K562 (cell line): ENCODE data around the gene SLC27A4. TPM values are rescaled to one million over a fixed set of nuclear protein-coding genes. Genes with fewer than 3 reads are reported as not detected.

Source experiments
- ATAC-seq: fragments of 200-7000 bp; cut with Tn5 transposase; 3 replicates; pipeline ENCODE4 v1.9.1; 2020; ENCODE audit warnings: moderate library complexity
- BruUV-seq: library from RNA; stranded (reverse); fragments of 400-500 nt; replicated peaks from 2 replicates; lab custom pipeline; 2021; lab: Mats Ljungman, UMichigan
- CTCF ChIA-PET: fragments of 300-600 bp; formaldehyde crosslinking; extraction: SDS; loops from one replicate; lab custom pipeline; 2021; ENCODE audit warnings: low intra/inter-chr PET ratio; lab: Yijun Ruan, JAX
- POLR2A ChIA-PET: fragments of 300-600, 350-650 bp; sonication (Branson Sonifier 250); formaldehyde crosslinking; extraction: SDS; loops from one replicate; lab custom pipeline; 2021; ENCODE audit warnings: antibody characterized with exemption, inconsistent platforms; lab: Yijun Ruan, JAX
- DNase-seq, 4 experiments: peaks; one replicate each; pipeline versions ENCODE4 v3.0.0 to v3.0.0-alpha.2; 2011 to 2018; ENCODE audit warnings: low spot score in 3 of 4, mixed read lengths in 3 of 4; ENCODE audit errors: extremely low read depth in 1 of 4
- FAIRE-seq: peaks from 2 replicates; lab custom pipeline; 2011; peaks lifted over from hg19 to GRCh38; lab: Jason Lieb, UNC
- H2AFZ ChIP-seq: 2 replicates; pipeline ENCODE4 v1.6.0; 2011; ENCODE audit warnings: low read depth, low read length, control low read depth, inconsistent platforms
- H3K27ac ChIP-seq: fragments of 200-600 bp; 3 replicates; pipeline ENCODE4 v1.8.0; 2011; ENCODE audit warnings: low read depth, mild to moderate bottlenecking, control low read depth, inconsistent platforms, low read length, moderate library complexity, mixed read lengths; ENCODE audit errors: extremely low read depth
- H3K27me3 ChIP-seq, 2 experiments: fragments of 300-600 bp in 1 of 2; 2 replicates in 1 of 2; 3 replicates in 1 of 2; pipeline versions ENCODE4 v1.6.0 to v1.8.0; 2011; ENCODE audit warnings: inconsistent platforms in 2 of 2, low read length in 2 of 2, mild to moderate bottlenecking in 1 of 2, mixed read lengths in 1 of 2, moderate library complexity in 1 of 2; ENCODE audit not compliant: control insufficient read depth in 2 of 2, insufficient read depth in 2 of 2
- H3K36me3 ChIP-seq: fragments of 300-600 bp; 3 replicates; pipeline ENCODE4 v1.8.0; 2011; ENCODE audit warnings: mild to moderate bottlenecking, low read length, inconsistent platforms; ENCODE audit not compliant: control insufficient read depth, insufficient read depth
- H3K4me1 ChIP-seq, 2 experiments: fragments of 200-600 bp in 1 of 2; replicated peaks in 1 of 2; 2 replicates in 1 of 2; 3 replicates in 1 of 2; pipeline versions ENCODE4 v1.5.1 to v1.8.0; 2011; ENCODE audit warnings: inconsistent platforms in 2 of 2, low read length in 2 of 2, mild to moderate bottlenecking in 1 of 2, mixed read lengths in 1 of 2, moderate library complexity in 1 of 2; ENCODE audit not compliant: control insufficient read depth in 2 of 2, insufficient read depth in 2 of 2
- H3K4me2 ChIP-seq: 2 replicates; pipeline ENCODE4 v1.6.1; 2011; ENCODE audit warnings: low read length, control low read depth, inconsistent platforms, mixed read lengths; ENCODE audit not compliant: insufficient read depth
- H3K4me3 ChIP-seq: fragments of 200-600 bp; sonication (generic), shearing (Covaris generic); 2 replicates; pipeline ENCODE4 v1.5.1; 2016; ENCODE audit warnings: control low read depth, inconsistent platforms
- H3K79me2 ChIP-seq: fragments of 200-600 bp; 3 replicates; pipeline ENCODE4 v1.8.0; 2011; ENCODE audit warnings: low read length, inconsistent platforms; ENCODE audit not compliant: control insufficient read depth, insufficient read depth
- H3K9ac ChIP-seq, 2 experiments: 2 replicates each; pipeline versions ENCODE4 v1.6.0 to v1.6.1; 2011; ENCODE audit warnings: low read depth in 2 of 2, low read length in 2 of 2, control low read depth in 1 of 2, inconsistent platforms in 1 of 2, mild to moderate bottlenecking in 1 of 2, mixed read lengths in 1 of 2; ENCODE audit not compliant: insufficient read depth in 1 of 2
- H3K9me1 ChIP-seq: one replicate; pipeline ENCODE4 v1.6.0; 2011; ENCODE audit warnings: inconsistent platforms, mild to moderate bottlenecking, low read length, moderate library complexity; ENCODE audit not compliant: control insufficient read depth, insufficient read depth
- H3K9me3 ChIP-seq: replicated peaks from 2 replicates; pipeline ENCODE4 v1.5.1; 2011; ENCODE audit warnings: low read depth, low read length, inconsistent platforms; ENCODE audit not compliant: control insufficient read depth, insufficient read depth
- H4K20me1 ChIP-seq: replicated peaks from 2 replicates; pipeline ENCODE4 v1.6.1; 2011; ENCODE audit warnings: low read length, inconsistent platforms, mixed read lengths; ENCODE audit not compliant: control insufficient read depth, insufficient read depth
- BRD9 ChIP-seq: fragments of 450-650 bp; IDR thresholded peaks from 2 replicates; pipeline ENCODE4 v1.6.1; 2018; ENCODE audit warnings: low read depth; ENCODE audit not compliant: partially characterized antibody
- HMG20A ChIP-seq: fragments of 450-650 bp; formaldehyde crosslinking; conservative IDR thresholded peaks from 2 replicates; pipeline ENCODE4 v1.4.0; 2020; ENCODE audit warnings: mild to moderate bottlenecking, mixed read lengths
- PHF20 ChIP-seq: fragments of 450-650 bp; IDR thresholded peaks from 2 replicates; pipeline ENCODE4 v1.6.1; 2018; ENCODE audit not compliant: partially characterized antibody
- POLR2G ChIP-seq: fragments of 200-400 bp; formaldehyde crosslinking; IDR thresholded peaks from 2 replicates; pipeline ENCODE4 v1.6.1; 2017; ENCODE audit warnings: low read depth, mild to moderate bottlenecking, antibody characterized with exemption, low read length, moderate library complexity
- RBBP5 ChIP-seq: fragments of 200-600 bp; sonication (generic); IDR thresholded peaks from 2 replicates; pipeline ENCODE4 v1.6.1; 2012; ENCODE audit warnings: borderline replicate concordance, mild to moderate bottlenecking, low read length, control low read depth, inconsistent platforms; ENCODE audit not compliant: insufficient read depth, poor library complexity, severe bottlenecking
- SAFB ChIP-seq: fragments of 200-400 bp; formaldehyde crosslinking; IDR thresholded peaks from 2 replicates; pipeline ENCODE4 v1.6.1; 2017; ENCODE audit warnings: low read depth, low read length, borderline replicate concordance
- SNIP1 ChIP-seq: fragments of 450-650 bp; IDR thresholded peaks from 2 replicates; pipeline ENCODE4 v1.7.1; 2017; ENCODE audit warnings: low read depth, mild to moderate bottlenecking
- WGBS: fragments of 100-300 bp; shearing (Covaris generic); methylation state at CpG from one replicate; pipeline ENCODE4 v1.1.6; 2016; ENCODE audit warnings: low coverage, mixed read lengths; ENCODE audit not compliant: insufficient coverage; ENCODE audit errors: missing lambda C conversion rate; 5-methylcytosine and 5-hydroxymethylcytosine counted together
- in situ Hi-C: fragments of 300-500 bp; cut with MboI; formaldehyde crosslinking; loops from 4 replicates; pipeline ENCODE4 v1.15.0; 2018; ENCODE audit warnings: inconsistent platforms, mixed read lengths
- intact Hi-C: fragments of 100-400 bp; cut with micrococcal nuclease; formaldehyde crosslinking; loops from 2 replicates; pipeline ENCODE4 v1.14.2; 2022
- polyA plus RNA-seq, 8 experiments: library from polyadenylated mRNA; depleted of rRNA in 4 of 8; stranded (reverse) in 5 of 8; unstranded in 3 of 8; fragments of >200 nt; fragmentation: Nextera tagmentation in 2 of 8; fragmentation: Illumina TruSeq in 1 of 8; extraction: Ambion mirVana in 2 of 8; extraction: Trizol in 1 of 8; gene quantifications; 2 replicates each; pipeline versions ENCODE4 v1.2.1 to v1.2.3, GENCODE V29; 2011 to 2014; ENCODE audit warnings: inconsistent platforms in 1 of 8, missing spikeins in 1 of 8
- total RNA-seq, 7 experiments: library from RNA; depleted of rRNA in 6 of 7; stranded (reverse); fragments of >200 nt in 6 of 7; fragmentation: Illumina TruSeq in 2 of 7; extraction: Trizol in 2 of 7; gene quantifications; 2 replicates each; pipeline versions ENCODE4 v1.2.1 to v1.2.3, GENCODE V29; 2011 to 2021; ENCODE audit warnings: low replicate concordance in 1 of 7
- TF ChIP-seq, protein P1 (sequence below): fragments of 450-650 bp; formaldehyde crosslinking; IDR thresholded peaks from 2 replicates; pipeline ENCODE4 v1.4.0; 2020; ENCODE audit warnings: mild to moderate bottlenecking
- TF ChIP-seq, protein P2 (sequence below): sonication (generic); formaldehyde crosslinking; IDR thresholded peaks from 2 replicates; pipeline ENCODE4 v1.8.1; 2023; ENCODE audit warnings: mild to moderate bottlenecking, missing genetic modification reagents

SLC27A4 gene
- total and polyA plus RNA-seq, 9 of the 15 experiments (the other 6 are each of a cell fraction or from before 2014, with no cell fraction given), result 0.25 to 35.7 (median 14.0) TPM

DNA sequence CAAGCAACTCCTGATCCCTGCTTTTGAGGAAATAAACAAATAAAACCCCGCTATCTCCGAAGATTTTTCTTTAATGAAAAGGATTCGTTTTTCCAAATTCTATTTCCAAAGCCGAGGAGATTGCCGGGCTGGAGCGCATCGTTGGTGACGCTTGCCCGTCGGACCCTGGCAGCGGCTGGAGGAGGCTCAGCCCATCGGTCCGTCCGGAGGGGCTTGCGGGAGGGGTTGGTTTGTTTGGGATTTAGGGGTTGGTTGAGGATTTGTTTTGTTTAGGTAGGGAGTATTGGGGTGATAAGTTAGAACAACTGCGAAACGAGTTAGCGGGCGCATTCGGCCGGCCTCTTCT lies 51.6 kb downstream of the SLC27A4 start (continued):
- TF ChIP-seq RBBP5 (no peak), SNIP1 (no peak), SAFB (no peak), HMG20A (CRISPR knock-in tag) (no peak)

DNA sequence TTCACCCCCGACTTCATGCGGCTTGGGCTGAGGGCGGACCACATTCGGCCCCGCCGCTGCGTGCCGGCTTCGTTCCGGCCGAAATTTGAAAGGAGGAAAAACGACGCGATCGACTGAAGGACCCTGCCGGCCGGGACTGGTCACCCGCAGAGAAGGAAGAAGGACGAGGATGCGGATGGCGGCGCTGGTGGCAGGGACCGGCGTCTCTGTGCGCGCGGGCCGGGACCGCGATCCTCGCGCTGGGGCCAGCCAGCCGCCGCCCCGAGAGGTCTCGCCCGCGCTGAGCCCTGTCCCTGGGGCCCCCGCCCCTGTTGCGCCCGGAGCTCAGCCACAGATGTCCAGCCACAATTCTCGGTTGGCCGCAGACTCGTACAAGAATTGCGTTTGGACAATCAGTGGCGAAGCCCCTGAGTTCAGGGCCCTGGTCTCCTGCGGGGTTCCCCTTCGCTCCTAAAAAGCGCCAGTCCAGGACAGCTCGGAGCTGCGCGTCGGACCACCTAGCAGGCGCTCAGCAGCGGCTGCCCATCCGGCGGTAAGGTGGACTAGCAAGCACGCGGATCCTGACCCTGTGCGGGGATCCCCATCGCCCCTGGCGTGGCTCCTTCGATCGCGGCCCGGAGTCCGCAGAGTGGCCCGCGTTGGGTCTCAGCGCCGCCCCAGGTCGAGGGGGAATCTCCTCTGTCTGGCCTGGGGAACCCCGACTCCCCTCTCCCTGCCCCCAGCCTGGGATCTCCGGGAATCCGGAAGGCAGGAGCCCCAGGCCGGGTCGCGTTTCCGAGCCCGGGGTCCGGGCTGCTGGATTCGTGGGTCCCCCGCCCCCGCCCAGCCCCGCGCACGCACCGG lies 52.2 kb downstream of the SLC27A4 start:
- FAIRE-seq (no peak), DNase-seq (no peak), ATAC-seq (no peak)
- no peak overlapping the region for H3K4me2 ChIP-seq
- no peaks in the 10 kb centered on the region for H3K79me2 ChIP-seq
- WGBS, result 98% methylated on average over 16 of the region's 88 CpGs
- BruUV-seq, result no TSS peak
- H3K36me3 ChIP-seq, result peaks cover 46% of the 10 kb centered on the region; the same call in 2 of the 3 replicates
- no peaks in the 10 kb centered on the region for H3K9me1 ChIP-seq
- peaks cover 8 to 11% of the 10 kb centered on the region in 2 experiments for H3K27me3 ChIP-seq
- in situ Hi-C loops, result no loop called here
- H3K9me3 ChIP-seq, result no peaks in the 10 kb centered on the region
- H3K9ac ChIP-seq, result no peak overlapping the region
- H2AFZ ChIP-seq, result no peak overlapping the region
- TF ChIP-seq, protein P1, sequence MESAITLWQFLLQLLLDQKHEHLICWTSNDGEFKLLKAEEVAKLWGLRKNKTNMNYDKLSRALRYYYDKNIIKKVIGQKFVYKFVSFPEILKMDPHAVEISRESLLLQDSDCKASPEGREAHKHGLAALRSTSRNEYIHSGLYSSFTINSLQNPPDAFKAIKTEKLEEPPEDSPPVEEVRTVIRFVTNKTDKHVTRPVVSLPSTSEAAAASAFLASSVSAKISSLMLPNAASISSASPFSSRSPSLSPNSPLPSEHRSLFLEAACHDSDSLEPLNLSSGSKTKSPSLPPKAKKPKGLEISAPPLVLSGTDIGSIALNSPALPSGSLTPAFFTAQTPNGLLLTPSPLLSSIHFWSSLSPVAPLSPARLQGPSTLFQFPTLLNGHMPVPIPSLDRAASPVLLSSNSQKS (CRISPR knock-in tag), result no peak
- TF ChIP-seq PHF20 (no peak), POLR2G (peak; percentile 17; the same call in 1 of the 2 replicates), BRD9 (no peak)
- TF ChIP-seq, protein P2, sequence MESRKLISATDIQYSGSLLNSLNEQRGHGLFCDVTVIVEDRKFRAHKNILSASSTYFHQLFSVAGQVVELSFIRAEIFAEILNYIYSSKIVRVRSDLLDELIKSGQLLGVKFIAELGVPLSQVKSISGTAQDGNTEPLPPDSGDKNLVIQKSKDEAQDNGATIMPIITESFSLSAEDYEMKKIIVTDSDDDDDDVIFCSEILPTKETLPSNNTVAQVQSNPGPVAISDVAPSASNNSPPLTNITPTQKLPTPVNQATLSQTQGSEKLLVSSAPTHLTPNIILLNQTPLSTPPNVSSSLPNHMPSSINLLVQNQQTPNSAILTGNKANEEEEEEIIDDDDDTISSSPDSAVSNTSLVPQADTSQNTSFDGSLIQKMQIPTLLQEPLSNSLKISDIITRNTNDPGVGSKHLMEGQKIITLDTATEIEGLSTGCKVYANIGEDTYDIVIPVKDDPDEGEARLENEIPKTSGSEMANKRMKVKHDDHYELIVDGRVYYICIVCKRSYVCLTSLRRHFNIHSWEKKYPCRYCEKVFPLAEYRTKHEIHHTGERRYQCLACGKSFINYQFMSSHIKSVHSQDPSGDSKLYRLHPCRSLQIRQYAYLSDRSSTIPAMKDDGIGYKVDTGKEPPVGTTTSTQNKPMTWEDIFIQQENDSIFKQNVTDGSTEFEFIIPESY (CRISPR knock-in tag), result peak; percentile 12; the same call in 1 of the 2 replicates
- H4K20me1 ChIP-seq, result no peaks in the 10 kb centered on the region
- CTCF ChIA-PET, result no interaction called here
- peaks cover 0 to 14% of the 10 kb centered on the region in 2 experiments; a peak in 3 of 5 replicates for H3K4me1 ChIP-seq
- intact Hi-C loops, result no loop called here
- H3K4me3 ChIP-seq, result no peak overlapping the region
- POLR2A ChIA-PET, result no interaction called here
- no peak overlapping the region for H3K27ac ChIP-seq
